Sigmoid colon (tissue), 4 donors: ENCODE results near the gene ARHGAP42.

Experiments
- CTCF ChIP-seq, 4 experiments: fragments of 450-650 bp in 3 of 4; fragments of 200-600 bp in 1 of 4; IDR thresholded peaks; one replicate each; pipeline ENCODE4 v1.5.1; 2016 to 2019; ENCODE audit warnings: antibody characterized with exemption in 4 of 4, mild to moderate bottlenecking in 3 of 4, moderate library complexity in 2 of 4
- EP300 ChIP-seq, 4 donors: sonication (generic); formaldehyde crosslinking; IDR thresholded peaks; one replicate each; pipeline ENCODE4 v1.6.1; 2017; ENCODE audit warnings: antibody characterized with exemption in 4 of 4
- POLR2A ChIP-seq, 2 donors: fragments of 450-650 bp; IDR thresholded peaks; one replicate each; pipeline ENCODE4 v1.6.1; 2016; ENCODE audit warnings: antibody characterized with exemption in 2 of 2, mild to moderate bottlenecking in 2 of 2, moderate library complexity in 2 of 2
- POLR2AphosphoS5 ChIP-seq, 4 donors: sonication (generic); formaldehyde crosslinking; IDR thresholded peaks; one replicate each; pipeline ENCODE4 v1.6.1; 2017; ENCODE audit warnings: antibody characterized with exemption in 4 of 4

- no peak for TF ChIP-seq CTCF (IDR thresholded peaks at IDR 0.05)
- no peak for TF ChIP-seq POLR2A (IDR thresholded peaks at IDR 0.05)
- no peak for TF ChIP-seq POLR2AphosphoS5 (IDR thresholded peaks at IDR 0.05)
- no peak for TF ChIP-seq EP300 (IDR thresholded peaks at IDR 0.05)
These were observed 129.7 kb downstream of the ARHGAP42 start for GRCh38 chr11:100816823-100817222.
